HEK293 (cell line): Measurements from ENCODE around the gene SLC16A7.

Source experiments
- CTCF ChIA-PET: fragments of 350-600 bp; formaldehyde crosslinking; extraction: SDS; loops from one replicate; lab custom pipeline; 2021; ENCODE audit warnings: antibody characterized with exemption; lab: Yijun Ruan, JAX
- POLR2A ChIA-PET: fragments of 300-600 bp; formaldehyde crosslinking; extraction: SDS; loops from one replicate; lab custom pipeline; 2020; ENCODE audit warnings: antibody characterized with exemption, inconsistent platforms; lab: Yijun Ruan, JAX
- H3K27ac ChIP-seq: fragments of 200-500 bp; sonication (Bioruptor generic); 2 replicates; pipeline ENCODE4 v1.5.1; 2014; ENCODE audit warnings: low read depth, low read length, control low read depth, inconsistent platforms; ENCODE audit errors: extremely low read depth
- H3K36me3 ChIP-seq, 2 experiments: fragments of 200-500 bp in 1 of 2; sonication (Bioruptor generic) in 1 of 2; 1 replicate in 1 of 2; 2 replicates in 1 of 2; pipeline ENCODE4 v1.5.1; 2014 to 2017; ENCODE audit warnings: inconsistent platforms in 2 of 2, low read length in 2 of 2; ENCODE audit not compliant: control insufficient read depth in 2 of 2, insufficient read depth in 1 of 2
- H3K4me1 ChIP-seq: fragments of 200-500 bp; sonication (Bioruptor generic); 2 replicates; pipeline ENCODE4 v1.5.1; 2014; ENCODE audit warnings: mild to moderate bottlenecking, low read length, inconsistent platforms; ENCODE audit not compliant: control insufficient read depth, insufficient read depth
- H3K4me3 ChIP-seq: 2 replicates; pipeline ENCODE4 v1.5.1; 2011; ENCODE audit warnings: low read depth, mild to moderate bottlenecking, control low read depth, low read length, moderate library complexity
- H3K9me3 ChIP-seq: fragments of 200-500 bp; sonication (Bioruptor generic); 2 replicates; pipeline ENCODE4 v1.5.1; 2014; ENCODE audit warnings: low read depth, low read length, inconsistent platforms; ENCODE audit not compliant: control insufficient read depth, insufficient read depth
- HOXA7 ChIP-seq: sonication (generic); formaldehyde crosslinking; IDR thresholded peaks from 2 replicates; pipeline ENCODE4 v1.8.1; 2022; ENCODE audit warnings: missing genetic modification reagents, borderline replicate concordance
- PRDM1 ChIP-seq: fragments of 450-650 bp; formaldehyde crosslinking; IDR thresholded peaks from 2 replicates; pipeline ENCODE4; 2016; ENCODE audit warnings: missing biosample characterization, missing genetic modification characterization
- PRDM4 ChIP-seq: fragments of 450-650 bp; formaldehyde crosslinking; IDR thresholded peaks from 2 replicates; pipeline ENCODE4 v1.5.1; 2017; ENCODE audit warnings: missing biosample characterization, missing genetic modification characterization
- REST ChIP-seq: fragments of 450-650 bp; formaldehyde crosslinking; IDR thresholded peaks from 2 replicates; pipeline ENCODE4 v1.5.1; 2016; ENCODE audit warnings: missing biosample characterization, missing genetic modification characterization
- SETDB1 ChIP-seq: IDR thresholded peaks from one replicate; pipeline ENCODE4 v1.6.1; 2017; ENCODE audit warnings: mild to moderate bottlenecking, low read length, moderate library complexity, mixed read lengths; ENCODE audit not compliant: insufficient read length
- ZBTB48 ChIP-seq: fragments of 450-650 bp; formaldehyde crosslinking; IDR thresholded peaks from 2 replicates; pipeline ENCODE4 v1.5.1; 2016; ENCODE audit warnings: missing biosample characterization, missing genetic modification characterization
- ZBTB49 ChIP-seq: fragments of 450-650 bp; formaldehyde crosslinking; IDR thresholded peaks from 2 replicates; pipeline ENCODE4 v1.5.1; 2016; ENCODE audit warnings: missing biosample characterization, missing genetic modification characterization, low read depth
- ZFP69B ChIP-seq: fragments of 450-650 bp; formaldehyde crosslinking; IDR thresholded peaks from 2 replicates; pipeline ENCODE4 v1.5.1; 2016; ENCODE audit warnings: missing biosample characterization, missing genetic modification characterization
- ZNF174 ChIP-seq: fragments of 450-650 bp; formaldehyde crosslinking; IDR thresholded peaks from 2 replicates; pipeline ENCODE4 v1.5.0; 2017; ENCODE audit warnings: missing biosample characterization, mild to moderate bottlenecking, missing genetic modification characterization
- ZNF311 ChIP-seq: fragments of 450-650 bp; formaldehyde crosslinking; IDR thresholded peaks from 2 replicates; pipeline ENCODE4 v1.5.1; 2017; ENCODE audit warnings: missing biosample characterization, missing genetic modification characterization, borderline replicate concordance
- ZNF324 ChIP-seq: fragments of 450-650 bp; formaldehyde crosslinking; IDR thresholded peaks from 2 replicates; pipeline ENCODE4 v1.5.1; 2016; ENCODE audit warnings: missing biosample characterization, missing genetic modification characterization
- ZNF335 ChIP-seq: fragments of 450-650 bp; formaldehyde crosslinking; conservative IDR thresholded peaks from 2 replicates; pipeline ENCODE4 v1.5.1; 2016; ENCODE audit warnings: missing biosample characterization, missing genetic modification characterization
- ZNF510 ChIP-seq: fragments of 450-650 bp; formaldehyde crosslinking; IDR thresholded peaks from 2 replicates; pipeline ENCODE4 v1.5.1; 2018; ENCODE audit warnings: mild to moderate bottlenecking, missing genetic modification characterization, missing biosample characterization; ENCODE audit not compliant: insufficient replicate concordance
- ZNF548 ChIP-seq: fragments of 450-650 bp; formaldehyde crosslinking; IDR thresholded peaks from 2 replicates; pipeline ENCODE4 v1.5.1; 2016; ENCODE audit warnings: missing biosample characterization, missing genetic modification characterization
- ZNF629 ChIP-seq: fragments of 450-650 bp; formaldehyde crosslinking; IDR thresholded peaks from 2 replicates; pipeline ENCODE4 v1.5.1; 2017; ENCODE audit warnings: missing biosample characterization, missing genetic modification characterization
- ZNF692 ChIP-seq: fragments of 450-650 bp; formaldehyde crosslinking; IDR thresholded peaks from 2 replicates; pipeline ENCODE4 v1.5.1; 2016; ENCODE audit warnings: missing biosample characterization, missing genetic modification characterization
- ZNF747 ChIP-seq: fragments of 450-650 bp; formaldehyde crosslinking; IDR thresholded peaks from 2 replicates; pipeline ENCODE4 v1.5.1; 2016; ENCODE audit warnings: missing biosample characterization, missing genetic modification characterization

Gene SLC16A7

GRCh38 chr12:59710004-59710628, 114.3 kb downstream of the SLC16A7 start (continued):
- TF ChIP-seq ZNF174 (tag by site-specific recombination) (no peak), HOXA7 (CRISPR knock-in tag) (no peak), PRDM4 (tag by site-specific recombination) (no peak)

GRCh38 chr12:59710964-59711363, 115.1 kb downstream of the SLC16A7 start:
- H3K9me3 ChIP-seq = no peaks in the 10 kb centered on the region
- POLR2A ChIA-PET = no interaction called here
- no peak for TF ChIP-seq ZFP69B (tag by site-specific recombination)
- TF ChIP-seq SETDB1 = no peak
- no peak for TF ChIP-seq ZBTB48
- TF ChIP-seq ZNF311 (tag by site-specific recombination) = no peak
- H3K4me3 ChIP-seq = no peak overlapping the region
- H3K27ac ChIP-seq = no peak overlapping the region
- no peaks in the 10 kb centered on the region for H3K36me3 ChIP-seq
- no peaks in the 10 kb centered on the region for H3K4me1 ChIP-seq
- CTCF ChIA-PET = no interaction called here

GRCh38 chr12:59715434-59715833, 119.6 kb downstream of the SLC16A7 start:
- Histone ChIP-seq H3K27ac (no peak overlapping the region), H3K4me1 (no peaks in the 10 kb centered on the region), H3K9me3 (no peaks in the 10 kb centered on the region), H3K4me3 (no peak overlapping the region), H3K36me3 (no peaks in the 10 kb centered on the region)
- TF ChIP-seq ZNF629 (tag by site-specific recombination) = no peak
- no peak for TF ChIP-seq ZNF510 (tag by site-specific recombination)
- TF ChIP-seq ZNF692 (tag by site-specific recombination) = no peak
- no peak for TF ChIP-seq PRDM1 (tag by site-specific recombination)
- no peak for TF ChIP-seq ZNF335 (tag by site-specific recombination)
- no peak for TF ChIP-seq ZNF324 (tag by site-specific recombination)
- no peak for TF ChIP-seq ZNF747
- TF ChIP-seq ZNF548 (tag by site-specific recombination) = no peak
- no peak for TF ChIP-seq ZBTB49 (tag by site-specific recombination)
- TF ChIP-seq REST (tag by site-specific recombination) = no peak
- CTCF ChIA-PET = no interaction called here
- POLR2A ChIA-PET = no interaction called here
